Activated naive CD4-positive, alpha-beta T cell treated with anti-CD3 and anti-CD28 coated beads, Interleukin-2, amount 10 ng/mL, durations not matched to agents 7 days and 5 days (primary cell): ENCODE measurements around the gene ARL5B.
"Not testable (repeated sequence)": the region's sequence is repeated elsewhere in the genome, so short reads cannot be mapped to it uniquely, and the experiment has no call there.

ENCODE experiments used
- CTCF ChIA-PET: fragments of 350-600 bp; sonication (Branson Sonifier 250); formaldehyde crosslinking; loops from one replicate; lab custom pipeline; 2021; ENCODE audit warnings: antibody characterized with exemption; lab: Charles Lee
- DNase-seq: peaks from one replicate; pipeline ENCODE4 v3.0.0-alpha.2; 2020
- H3K27ac Mint-ChIP-seq: one replicate; pipeline ENCODE4 v1.8.0; 2021; ENCODE audit warnings: mild to moderate bottlenecking, moderate library complexity, mixed read lengths
- H3K27me3 Mint-ChIP-seq: one replicate; pipeline ENCODE4 v1.8.0; 2021; ENCODE audit warnings: mild to moderate bottlenecking, mixed read lengths
- H3K36me3 Mint-ChIP-seq: one replicate; pipeline ENCODE4 v1.8.0; 2021; ENCODE audit warnings: mixed read lengths
- H3K4me1 Mint-ChIP-seq: one replicate; pipeline ENCODE4 v1.8.0; 2021; ENCODE audit warnings: mixed read lengths
- H3K4me3 Mint-ChIP-seq: one replicate; pipeline ENCODE4 v1.8.0; 2021; ENCODE audit warnings: mild to moderate bottlenecking, moderate library complexity, mixed read lengths
- H3K9me3 Mint-ChIP-seq: one replicate; pipeline ENCODE4 v1.8.0; 2021; ENCODE audit warnings: mixed read lengths

ARL5B gene, protein sequence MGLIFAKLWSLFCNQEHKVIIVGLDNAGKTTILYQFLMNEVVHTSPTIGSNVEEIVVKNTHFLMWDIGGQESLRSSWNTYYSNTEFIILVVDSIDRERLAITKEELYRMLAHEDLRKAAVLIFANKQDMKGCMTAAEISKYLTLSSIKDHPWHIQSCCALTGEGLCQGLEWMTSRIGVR

DNA sequence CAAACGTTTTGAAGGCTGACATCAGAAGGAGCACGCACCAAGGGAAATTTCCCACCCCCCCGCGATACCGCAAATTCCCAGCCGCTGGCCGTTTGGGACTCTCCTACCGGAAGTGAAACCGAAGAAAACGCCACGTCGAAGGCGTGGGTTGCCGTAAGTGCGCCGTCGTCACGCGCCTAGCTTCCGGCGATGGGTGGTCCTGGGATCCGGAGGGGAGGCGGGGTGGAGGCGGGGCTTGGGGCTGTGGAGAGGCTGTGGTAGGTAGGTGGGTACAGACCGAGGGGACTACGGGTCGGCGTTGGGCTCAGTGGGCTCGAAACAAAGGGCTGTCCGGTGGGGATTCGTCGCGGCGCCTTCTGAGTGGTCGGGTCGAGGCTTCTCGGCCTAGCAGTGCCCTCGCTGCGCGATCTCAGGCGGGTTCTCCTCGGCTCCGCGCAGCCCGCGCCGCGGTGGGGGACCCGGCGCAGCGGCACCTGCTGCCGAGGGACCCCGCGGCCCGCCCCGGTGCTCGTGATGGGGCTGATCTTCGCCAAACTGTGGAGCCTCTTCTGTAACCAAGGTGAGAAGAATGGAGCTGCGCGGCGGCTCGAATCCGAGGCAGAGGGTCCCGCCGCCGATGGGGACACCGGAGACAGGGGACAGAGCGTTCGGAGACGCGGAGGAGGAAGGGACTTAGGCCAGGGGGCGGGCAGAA, at the start of gene ARL5B:
Gene ARL5B, plus strand, starts transcription at position 307 of the 694 bp plus-strand sequence. Its CDS starts 207 bp downstream, at position 514.
- peak within 1 kb of the TSS; percentile 97 for H3K4me3 Mint-ChIP-seq
- no peaks in the 10 kb centered on the region for H3K27me3 Mint-ChIP-seq
- H3K36me3 Mint-ChIP-seq, result peaks cover 21% of the 10 kb centered on the region
- H3K9me3 Mint-ChIP-seq, result no peaks in the 10 kb centered on the region
- CTCF ChIA-PET, result no interaction called here
- peak within 1 kb of the TSS; percentile 96 for H3K27ac Mint-ChIP-seq
- peak; percentile 98 for DNase-seq
- peaks cover 47% of the 10 kb centered on the region for H3K4me1 Mint-ChIP-seq

GRCh38 chr10:18610517-18610916, 48.7 kb upstream of the ARL5B start:
- no peaks in the 10 kb centered on the region for H3K27me3 Mint-ChIP-seq
- H3K27ac Mint-ChIP-seq, result no peak overlapping the region
- no peaks in the 10 kb centered on the region for H3K4me1 Mint-ChIP-seq
- H3K9me3 Mint-ChIP-seq, result no peaks in the 10 kb centered on the region
- CTCF ChIA-PET, result interaction anchor here (0.7 kb wide), 1 partner anchor 1155 kb away, joined by 3 read pairs; no protein-coding TSS in a partner anchor
- H3K4me3 Mint-ChIP-seq, result no peak overlapping the region
- H3K36me3 Mint-ChIP-seq, result peaks cover 18% of the 10 kb centered on the region
- DNase-seq, result no peak

DNA sequence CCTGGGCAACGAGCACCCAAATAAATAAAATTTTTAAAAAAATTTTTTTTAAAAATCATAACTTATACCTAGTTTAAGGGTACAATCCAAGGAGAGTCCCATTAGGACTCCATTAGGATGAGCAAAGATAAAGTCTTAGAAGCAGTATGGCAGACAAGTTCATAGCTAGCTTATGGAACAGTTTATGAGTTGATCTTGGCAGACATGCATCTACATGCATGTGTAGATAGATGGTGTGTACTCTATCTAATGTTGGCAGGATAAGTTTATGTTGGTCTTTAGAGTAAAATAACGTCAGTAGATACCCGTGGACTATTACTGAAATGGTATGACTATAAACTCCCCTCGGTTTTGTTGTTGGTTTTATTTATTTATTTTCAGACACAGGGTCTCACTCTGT, 48.1 kb upstream of the ARL5B start:
- Mint-ChIP-seq H3K36me3 (peaks cover 15% of the 10 kb centered on the region), H3K4me3 (no peak overlapping the region), H3K9me3 (no peaks in the 10 kb centered on the region), H3K27ac (peak overlapping the region; percentile 42), H3K27me3 (no peaks in the 10 kb centered on the region), H3K4me1 (no peaks in the 10 kb centered on the region)
- no peak for DNase-seq
- CTCF ChIA-PET, result no interaction called here

GRCh38 chr10:18615618-18616017, 43.6 kb upstream of the ARL5B start:
- no peak overlapping the region for H3K27ac Mint-ChIP-seq
- H3K4me1 Mint-ChIP-seq, result peaks cover 12% of the 10 kb centered on the region
- peaks cover 28% of the 10 kb centered on the region for H3K36me3 Mint-ChIP-seq
- CTCF ChIA-PET, result no interaction called here
- H3K27me3 Mint-ChIP-seq, result no peaks in the 10 kb centered on the region
- H3K4me3 Mint-ChIP-seq, result no peak overlapping the region
- H3K9me3 Mint-ChIP-seq, result no peaks in the 10 kb centered on the region
- no peak for DNase-seq

- H3K27me3 Mint-ChIP-seq, result no peaks in the 10 kb centered on the region
- H3K9me3 Mint-ChIP-seq, result no peaks in the 10 kb centered on the region
- H3K27ac Mint-ChIP-seq, result no peak overlapping the region
- peaks cover 12% of the 10 kb centered on the region for H3K4me1 Mint-ChIP-seq
- CTCF ChIA-PET, result no interaction called here
- DNase-seq, result no peak
- H3K36me3 Mint-ChIP-seq, result peaks cover 30% of the 10 kb centered on the region
- no peak overlapping the region for H3K4me3 Mint-ChIP-seq
These were observed 42.9 kb upstream of the ARL5B start for GRCh38 chr10:18616337-18616736.

GRCh38 chr10:18619016-18619415, 40.2 kb upstream of the ARL5B start:
- Mint-ChIP-seq H3K27me3 (no peaks in the 10 kb centered on the region), H3K4me1 (peaks cover 12% of the 10 kb centered on the region), H3K36me3 (peaks cover 30% of the 10 kb centered on the region), H3K27ac (no peak overlapping the region), H3K9me3 (no peaks in the 10 kb centered on the region), H3K4me3 (no peak overlapping the region)
- CTCF ChIA-PET, result no interaction called here
- DNase-seq, result no peak

- CTCF ChIA-PET, result no interaction called here
- H3K27me3 Mint-ChIP-seq, result no peaks in the 10 kb centered on the region
- H3K9me3 Mint-ChIP-seq, result no peaks in the 10 kb centered on the region
- no peak for DNase-seq
- peaks cover 28% of the 10 kb centered on the region for H3K36me3 Mint-ChIP-seq
- H3K27ac Mint-ChIP-seq, result no peak overlapping the region
- H3K4me1 Mint-ChIP-seq, result peaks cover 12% of the 10 kb centered on the region
- no peak overlapping the region for H3K4me3 Mint-ChIP-seq
These were observed 38.4 kb upstream of the ARL5B start for GRCh38 chr10:18620856-18621255.

GRCh38 chr10:18623671-18624070, 35.6 kb upstream of the ARL5B start:
- H3K9me3 Mint-ChIP-seq, H3K27me3 Mint-ChIP-seq, DNase-seq, CTCF ChIA-PET, H3K4me3 Mint-ChIP-seq, H3K27ac Mint-ChIP-seq: not testable (repeated sequence)
- H3K4me1 Mint-ChIP-seq, result peaks cover 25% of the 10 kb centered on the region
- H3K36me3 Mint-ChIP-seq, result peaks cover 23% of the 10 kb centered on the region

- Mint-ChIP-seq H3K27ac (no peak overlapping the region), H3K27me3 (no peaks in the 10 kb centered on the region), H3K4me1 (peaks cover 23% of the 10 kb centered on the region), H3K4me3 (no peak overlapping the region), H3K36me3 (peaks cover 16% of the 10 kb centered on the region), H3K9me3 (no peaks in the 10 kb centered on the region)
- no peak for DNase-seq
- CTCF ChIA-PET, result no interaction called here
These were observed 33.3 kb upstream of the ARL5B start for GRCh38 chr10:18625886-18626285.

DNA sequence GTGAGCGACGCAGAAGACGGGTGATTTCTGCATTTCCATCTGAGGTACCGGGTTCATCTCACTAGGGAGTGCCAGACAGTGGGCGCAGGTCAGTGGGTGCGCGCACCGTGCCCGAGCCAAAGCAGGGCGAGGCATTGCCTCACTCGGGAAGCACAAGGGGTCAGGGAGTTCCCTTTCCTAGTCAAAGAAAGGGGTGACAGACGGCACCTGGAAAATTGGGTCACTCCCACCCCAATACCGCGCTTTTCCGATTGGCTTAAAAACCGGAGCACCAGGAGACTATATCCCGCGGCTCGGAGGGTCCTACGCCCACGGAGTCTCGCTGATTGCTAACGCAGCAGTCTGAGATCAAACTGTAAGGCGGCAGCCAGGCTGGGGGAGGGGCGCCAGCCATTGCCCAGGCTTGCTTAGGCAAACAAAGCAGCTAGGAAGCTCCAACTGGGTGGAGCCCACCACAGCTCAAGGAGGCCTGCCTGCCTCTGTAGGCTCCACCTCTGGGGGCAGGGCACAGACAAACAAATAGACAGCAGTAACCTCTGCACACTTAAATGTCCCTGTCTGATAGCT, 31.7 kb upstream of the ARL5B start:
- H3K27me3 Mint-ChIP-seq, CTCF ChIA-PET, H3K36me3 Mint-ChIP-seq, H3K9me3 Mint-ChIP-seq: not testable (repeated sequence)
- H3K4me1 Mint-ChIP-seq, result peaks cover 23% of the 10 kb centered on the region
- H3K4me3 Mint-ChIP-seq, result peak overlapping the region; percentile 80
- peak overlapping the region; percentile 91 for H3K27ac Mint-ChIP-seq
- DNase-seq, result peak; percentile 90

DNA sequence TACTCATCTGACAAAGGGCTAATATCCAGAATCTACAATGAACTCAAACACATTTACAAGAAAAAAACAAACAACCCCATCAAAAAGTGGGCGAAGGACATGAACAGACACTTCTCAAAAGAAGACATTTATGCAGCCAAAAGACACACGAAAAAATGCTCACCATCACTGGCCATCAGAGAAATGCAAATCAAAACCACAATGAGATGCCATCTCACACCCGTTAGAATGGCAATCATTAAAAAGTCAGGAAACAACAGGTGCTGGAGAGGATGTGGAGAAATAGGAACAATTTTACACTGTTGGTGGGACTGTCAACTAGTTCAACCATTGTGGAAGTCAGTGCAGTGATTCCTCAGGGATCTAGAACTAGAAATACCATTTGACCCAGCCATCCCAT, 26.7 kb upstream of the ARL5B start:
- DNase-seq, result not testable (repeated sequence)
- peaks cover 24% of the 10 kb centered on the region for H3K36me3 Mint-ChIP-seq

DNA sequence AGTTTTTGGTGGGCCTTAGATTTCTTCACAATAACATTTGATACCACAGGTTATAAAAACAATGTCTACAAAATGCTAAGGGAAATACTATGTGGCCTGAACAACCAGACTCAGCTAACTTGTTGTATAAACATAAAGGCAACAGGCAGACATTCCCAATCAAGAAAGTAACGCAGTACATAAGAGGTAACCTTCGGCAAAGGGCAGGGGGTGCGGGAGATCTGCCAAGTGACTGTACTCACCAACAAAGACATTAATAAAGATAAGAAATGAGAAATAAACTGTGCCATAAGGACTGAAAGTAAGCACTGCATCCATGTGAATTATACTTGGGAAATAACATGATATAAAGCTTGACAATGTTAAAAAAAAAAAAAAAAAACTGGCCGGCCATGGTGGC, 23.2 kb upstream of the ARL5B start:
- H3K27ac Mint-ChIP-seq, result no peak overlapping the region
- H3K4me3 Mint-ChIP-seq, result no peak overlapping the region
- no peaks in the 10 kb centered on the region for H3K9me3 Mint-ChIP-seq
- H3K36me3 Mint-ChIP-seq, result peaks cover 26% of the 10 kb centered on the region
- no peak for DNase-seq
- H3K27me3 Mint-ChIP-seq, result no peaks in the 10 kb centered on the region
- CTCF ChIA-PET, result interaction anchor here (1.0 kb wide), 1 partner anchor 12 kb away, joined by 3 read pairs; no protein-coding TSS in a partner anchor
- H3K4me1 Mint-ChIP-seq, result no peaks in the 10 kb centered on the region

More for the DNA sequence above, 26.7 kb upstream of the ARL5B start:
- H3K4me3 Mint-ChIP-seq, H3K27ac Mint-ChIP-seq, CTCF ChIA-PET, H3K9me3 Mint-ChIP-seq, H3K27me3 Mint-ChIP-seq: not testable (repeated sequence)
- peaks cover 12% of the 10 kb centered on the region for H3K4me1 Mint-ChIP-seq

- DNase-seq, H3K9me3 Mint-ChIP-seq, H3K27ac Mint-ChIP-seq, H3K27me3 Mint-ChIP-seq, H3K4me1 Mint-ChIP-seq, H3K4me3 Mint-ChIP-seq, CTCF ChIA-PET: not testable (repeated sequence)
- peaks cover 26% of the 10 kb centered on the region for H3K36me3 Mint-ChIP-seq
These were observed 21.8 kb upstream of the ARL5B start for GRCh38 chr10:18637400-18637799.

GRCh38 chr10:18639719-18640118, 19.5 kb upstream of the ARL5B start:
- not testable (repeated sequence) for H3K27ac Mint-ChIP-seq, H3K27me3 Mint-ChIP-seq, H3K4me1 Mint-ChIP-seq, H3K4me3 Mint-ChIP-seq, H3K9me3 Mint-ChIP-seq, DNase-seq
- peaks cover 17% of the 10 kb centered on the region for H3K36me3 Mint-ChIP-seq
- CTCF ChIA-PET, result interaction anchor here (0.6 to 0.9 kb wide), 2 partner anchors 9 to 425 kb away, joined by 4 read pairs; no protein-coding TSS in a partner anchor

DNA sequence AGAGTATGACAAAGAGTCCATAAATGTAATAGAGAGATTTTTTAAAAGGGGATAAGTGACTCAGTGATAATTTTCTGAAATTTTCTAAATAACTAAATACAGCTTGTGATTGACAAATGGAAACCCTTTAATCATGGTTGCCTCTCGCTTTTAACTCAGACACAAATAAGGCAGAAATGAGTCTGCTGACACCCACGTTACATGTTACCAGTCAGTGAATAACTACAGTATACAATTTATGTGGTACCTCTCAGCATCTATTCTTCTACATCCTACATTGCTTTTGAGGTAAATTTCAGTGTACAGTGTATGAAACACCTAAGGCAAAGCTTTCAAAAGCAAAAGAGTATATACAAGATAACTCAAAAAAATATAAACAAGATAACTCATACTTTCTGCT, 12.1 kb upstream of the ARL5B start:
- Mint-ChIP-seq H3K9me3 (no peaks in the 10 kb centered on the region), H3K27ac (no peak overlapping the region), H3K4me3 (no peak overlapping the region), H3K27me3 (no peaks in the 10 kb centered on the region), H3K4me1 (peaks cover 41% of the 10 kb centered on the region), H3K36me3 (peaks cover 16% of the 10 kb centered on the region)
- CTCF ChIA-PET, result no interaction called here
- DNase-seq, result no peak
